RWPE2 (cell line): Measurements from ENCODE around the gene OR2F2.

Source experiments
- ATAC-seq: fragments of 200-7000 bp; cut with Tn5 transposase; 3 replicates; pipeline ENCODE4 v1.9.1; 2021; ENCODE audit warnings: low read depth
- DNase-seq: peaks from one replicate; pipeline ENCODE4 v3.0.0-alpha.2; 2020; ENCODE audit warnings: low spot score
- H3K27ac ChIP-seq: fragments of 450-650 bp; 2 replicates; pipeline ENCODE4 v1.5.1; 2017; ENCODE audit warnings: mild to moderate bottlenecking; ENCODE audit not compliant: poor library complexity, severe bottlenecking
- H3K27me3 ChIP-seq: fragments of 250-450 bp; sonication (Bioruptor Pico); 2 replicates; pipeline ENCODE4 v1.5.1; 2021; ENCODE audit warnings: mild to moderate bottlenecking, moderate library complexity; ENCODE audit not compliant: insufficient read depth, poor library complexity, severe bottlenecking
- H3K36me3 ChIP-seq: fragments of 250-450 bp; sonication (Bioruptor Pico); 2 replicates; pipeline ENCODE4 v1.5.1; 2020; ENCODE audit warnings: low read depth, mild to moderate bottlenecking, moderate library complexity
- H3K4me1 ChIP-seq: fragments of 250-450 bp; sonication (Bioruptor Pico); 2 replicates; pipeline ENCODE4 v1.5.1; 2021; ENCODE audit warnings: mild to moderate bottlenecking, moderate library complexity; ENCODE audit not compliant: insufficient read depth, poor library complexity, severe bottlenecking
- H3K4me3 ChIP-seq: fragments of 250-450 bp; sonication (Bioruptor Pico); 2 replicates; pipeline ENCODE4 v1.5.1; 2021; ENCODE audit warnings: mild to moderate bottlenecking, moderate library complexity; ENCODE audit not compliant: severe bottlenecking
- H3K9me3 ChIP-seq: fragments of 250-450 bp; sonication (Bioruptor Pico); 2 replicates; pipeline ENCODE4 v1.5.1; 2021; ENCODE audit warnings: mild to moderate bottlenecking, moderate library complexity; ENCODE audit not compliant: severe bottlenecking
- TF ChIP-seq, protein P1 (sequence below): fragments of 450-650 bp; IDR thresholded peaks from one replicate; pipeline ENCODE4 v1.5.1; 2017; ENCODE audit warnings: mild to moderate bottlenecking, moderate library complexity; ENCODE audit not compliant: poor library complexity, severe bottlenecking

Gene OR2F2

DNA sequence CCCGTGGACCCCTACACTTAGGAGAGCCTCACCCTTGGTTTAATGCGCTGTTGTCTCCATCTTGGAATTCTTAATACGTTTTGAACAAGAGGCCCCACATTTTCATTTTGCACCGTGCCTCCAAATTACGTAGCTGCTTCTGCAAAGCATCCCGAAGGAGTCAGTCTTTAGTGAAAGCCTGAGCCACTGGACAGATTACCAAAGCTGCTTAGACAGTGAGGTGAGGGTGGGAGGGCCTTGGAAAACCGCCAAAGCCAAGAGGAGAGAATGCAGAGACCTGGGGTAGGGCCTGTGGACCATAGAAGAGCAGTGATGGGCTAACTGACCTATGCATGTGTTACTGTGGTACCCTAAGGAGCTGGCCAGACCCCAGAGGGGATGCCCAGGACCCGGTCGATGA, 28.9 kb upstream of the OR2F2 start:
- Histone ChIP-seq H3K4me1 (no peaks in the 10 kb centered on the region), H3K36me3 (no peaks in the 10 kb centered on the region), H3K27me3 (no peaks in the 10 kb centered on the region), H3K9me3 (no peaks in the 10 kb centered on the region), H3K27ac (no peak overlapping the region), H3K4me3 (no peak overlapping the region)
- TF ChIP-seq, protein P1, sequence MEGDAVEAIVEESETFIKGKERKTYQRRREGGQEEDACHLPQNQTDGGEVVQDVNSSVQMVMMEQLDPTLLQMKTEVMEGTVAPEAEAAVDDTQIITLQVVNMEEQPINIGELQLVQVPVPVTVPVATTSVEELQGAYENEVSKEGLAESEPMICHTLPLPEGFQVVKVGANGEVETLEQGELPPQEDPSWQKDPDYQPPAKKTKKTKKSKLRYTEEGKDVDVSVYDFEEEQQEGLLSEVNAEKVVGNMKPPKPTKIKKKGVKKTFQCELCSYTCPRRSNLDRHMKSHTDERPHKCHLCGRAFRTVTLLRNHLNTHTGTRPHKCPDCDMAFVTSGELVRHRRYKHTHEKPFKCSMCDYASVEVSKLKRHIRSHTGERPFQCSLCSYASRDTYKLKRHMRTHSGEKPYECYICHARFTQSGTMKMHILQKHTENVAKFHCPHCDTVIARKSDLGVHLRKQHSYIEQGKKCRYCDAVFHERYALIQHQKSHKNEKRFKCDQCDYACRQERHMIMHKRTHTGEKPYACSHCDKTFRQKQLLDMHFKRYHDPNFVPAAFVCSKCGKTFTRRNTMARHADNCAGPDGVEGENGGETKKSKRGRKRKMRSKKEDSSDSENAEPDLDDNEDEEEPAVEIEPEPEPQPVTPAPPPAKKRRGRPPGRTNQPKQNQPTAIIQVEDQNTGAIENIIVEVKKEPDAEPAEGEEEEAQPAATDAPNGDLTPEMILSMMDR: no peak
- no peak for DNase-seq
- ATAC-seq: no peak

DNA sequence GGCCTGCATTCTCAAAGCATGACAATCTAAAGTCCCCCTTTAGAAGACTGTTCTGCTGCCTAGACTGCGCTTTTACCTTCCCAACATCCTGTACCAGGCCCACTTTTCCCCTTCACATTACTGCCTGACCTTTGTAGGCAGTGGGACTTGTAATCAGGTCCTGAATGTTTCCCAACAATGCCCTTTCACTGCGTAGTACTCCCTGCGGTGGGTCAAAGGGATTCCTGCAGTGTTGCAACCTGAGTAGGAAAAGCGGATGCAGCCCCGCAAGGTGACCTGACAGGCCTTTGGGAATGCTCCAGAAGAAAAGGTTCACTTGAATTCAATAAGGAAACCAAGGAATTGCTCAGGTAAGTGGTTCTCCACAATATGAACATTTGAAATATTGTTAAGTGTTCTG, 28.1 kb upstream of the OR2F2 start:
- TF ChIP-seq, protein P1: no peak
- no peak for DNase-seq
- Histone ChIP-seq H3K4me1 (no peaks in the 10 kb centered on the region), H3K36me3 (no peaks in the 10 kb centered on the region), H3K4me3 (no peak overlapping the region), H3K27ac (no peak overlapping the region), H3K9me3 (no peaks in the 10 kb centered on the region), H3K27me3 (no peaks in the 10 kb centered on the region)
- ATAC-seq: no peak

DNA sequence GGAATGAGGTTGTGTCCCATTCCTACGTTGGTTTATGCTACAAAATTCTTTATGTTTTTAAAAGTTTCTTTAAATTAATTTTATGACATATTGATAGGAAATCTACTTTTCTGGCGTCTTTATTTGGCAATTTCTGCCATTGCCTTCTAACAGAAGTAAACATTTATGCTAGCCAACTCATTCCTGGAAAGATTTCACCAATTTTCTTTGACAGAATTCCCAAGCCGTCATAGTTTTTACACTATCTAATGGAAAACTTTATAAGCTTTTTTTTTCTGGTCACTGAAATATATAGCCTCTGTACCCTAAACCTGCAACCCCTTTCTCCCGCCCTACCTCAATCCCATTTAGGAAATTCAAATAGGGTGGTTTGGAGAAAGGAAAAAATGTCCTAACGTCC, 26.9 kb upstream of the OR2F2 start:
- H3K4me1 ChIP-seq: no peaks in the 10 kb centered on the region
- no peaks in the 10 kb centered on the region for H3K9me3 ChIP-seq
- no peak overlapping the region for H3K27ac ChIP-seq
- H3K4me3 ChIP-seq: no peak overlapping the region
- H3K36me3 ChIP-seq: no peaks in the 10 kb centered on the region
- TF ChIP-seq, protein P1: no peak
- DNase-seq (no peak), ATAC-seq (no peak)
- no peaks in the 10 kb centered on the region for H3K27me3 ChIP-seq

DNA sequence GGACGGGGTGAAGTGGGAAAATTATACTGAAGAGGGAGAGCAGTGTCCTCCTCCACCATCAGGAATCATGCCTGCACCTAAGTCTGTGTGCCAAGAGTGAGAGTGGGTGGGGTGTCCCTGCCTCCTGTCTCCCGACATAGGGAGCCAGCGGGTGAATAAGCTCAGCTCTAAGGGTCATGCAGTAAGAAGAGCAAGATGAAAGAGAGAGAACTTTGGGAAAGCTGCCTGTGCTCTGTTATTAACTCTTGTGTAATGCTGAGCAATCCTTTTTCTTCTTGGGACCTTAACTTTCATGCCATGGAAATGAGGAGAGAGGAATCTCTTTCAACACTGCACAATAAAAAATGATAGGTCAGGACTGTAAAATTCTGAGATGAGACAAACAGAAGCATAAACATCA, 25.2 kb upstream of the OR2F2 start:
- Histone ChIP-seq H3K36me3 (no peaks in the 10 kb centered on the region), H3K27me3 (no peaks in the 10 kb centered on the region), H3K4me3 (no peak overlapping the region), H3K27ac (no peak overlapping the region), H3K9me3 (no peaks in the 10 kb centered on the region), H3K4me1 (no peaks in the 10 kb centered on the region)
- DNase-seq (no peak), ATAC-seq (no peak)
- TF ChIP-seq, protein P1: no peak

DNA sequence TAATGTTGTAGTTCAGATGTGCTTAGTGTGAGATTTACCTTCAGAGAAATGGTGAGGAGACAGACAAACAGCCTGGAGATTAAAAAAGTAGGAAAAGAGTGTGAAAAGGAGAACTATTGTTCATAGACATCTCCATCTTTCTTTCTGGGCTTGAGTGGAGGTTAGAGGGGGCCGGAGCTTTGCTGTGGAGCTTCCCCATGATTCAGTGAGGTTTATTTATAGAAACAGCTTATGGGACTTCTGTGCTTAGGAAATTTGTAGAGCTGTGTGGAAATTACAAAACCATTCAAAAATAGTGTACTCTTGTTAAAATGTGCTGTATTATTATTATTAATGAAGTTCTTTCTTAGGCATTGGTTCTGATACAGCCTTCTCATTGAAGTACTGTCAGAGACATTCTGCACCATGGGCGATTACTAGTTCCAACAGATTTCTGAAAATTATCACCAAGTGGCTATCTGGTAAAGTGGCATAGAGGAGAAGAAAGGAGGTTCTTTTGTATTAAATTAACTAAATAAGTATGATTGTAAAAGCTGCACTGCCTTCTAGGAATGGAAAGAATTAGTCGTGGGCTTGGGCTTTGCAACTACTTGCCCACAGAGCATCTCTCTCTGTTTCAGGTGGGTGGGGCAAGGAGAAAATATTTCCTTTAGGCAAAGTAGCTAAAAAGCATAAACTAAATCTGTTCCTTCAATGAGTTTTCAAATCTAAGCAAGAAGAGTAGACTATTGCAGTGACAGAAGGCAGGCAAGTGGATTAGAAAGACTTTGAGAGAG, 24.4 kb upstream of the OR2F2 start:
- no peaks in the 10 kb centered on the region for H3K36me3 ChIP-seq
- H3K27ac ChIP-seq: no peak overlapping the region
- H3K9me3 ChIP-seq: no peaks in the 10 kb centered on the region
- ATAC-seq (no peak), DNase-seq (no peak)
- no peaks in the 10 kb centered on the region for H3K4me1 ChIP-seq
- H3K4me3 ChIP-seq: no peak overlapping the region
- TF ChIP-seq, protein P1: no peak
- H3K27me3 ChIP-seq: no peaks in the 10 kb centered on the region
